ENCODE data around the gene NLGN3.

NLGN3 gene

GRCh38 chrX:71199252-71200008, 54.8 kb downstream of the NLGN3 start:
- Mint-ChIP-seq H3K9me3 (no peaks in the 10 kb centered on the region), H3K4me1 (peaks cover 6% of the 10 kb centered on the region), H3K36me3 (peaks cover 14% of the 10 kb centered on the region), H3K4me3 (no peak overlapping the region), H3K27ac (no peak overlapping the region)
- no peak for ATAC-seq
- DNase-seq (ENCODE audit: low spot score in 2 of 2) = no peak

- H3K9me3 Mint-ChIP-seq = no peaks in the 10 kb centered on the region
- no peak overlapping the region for H3K27ac Mint-ChIP-seq
- H3K36me3 Mint-ChIP-seq = no peaks in the 10 kb centered on the region
- no peak overlapping the region for H3K4me3 Mint-ChIP-seq
- DNase-seq (ENCODE audit: low spot score in 2 of 2) = no peak
- ATAC-seq = no peak
- H3K4me1 Mint-ChIP-seq = peaks cover under 1% of the 10 kb centered on the region
These were observed 66.2 kb downstream of the NLGN3 start for GRCh38 chrX:71210816-71211215.

- DNase-seq (ENCODE audit: low spot score in 2 of 2) (no peak), ATAC-seq (no peak)
- H3K4me1 Mint-ChIP-seq = peaks cover 7% of the 10 kb centered on the region
- no peaks in the 10 kb centered on the region for H3K9me3 Mint-ChIP-seq
- H3K36me3 Mint-ChIP-seq = no peaks in the 10 kb centered on the region
- H3K4me3 Mint-ChIP-seq = no peak overlapping the region
- no peak overlapping the region for H3K27ac Mint-ChIP-seq
These were observed 67.9 kb downstream of the NLGN3 start for GRCh38 chrX:71212536-71212935.

GRCh38 chrX:71214152-71214551, 69.5 kb downstream of the NLGN3 start:
- H3K27ac Mint-ChIP-seq = no peak overlapping the region
- H3K4me1 Mint-ChIP-seq = peaks cover 7% of the 10 kb centered on the region

GRCh38 chrX:71214604-71215337, 70.1 kb downstream of the NLGN3 start:
- Mint-ChIP-seq H3K4me1 (peaks cover 7% of the 10 kb centered on the region), H3K36me3 (no peaks in the 10 kb centered on the region), H3K27ac (no peak overlapping the region), H3K9me3 (no peaks in the 10 kb centered on the region), H3K4me3 (no peak overlapping the region)
- ATAC-seq (no peak), DNase-seq (ENCODE audit: low spot score in 2 of 2) (no peak)

More at GRCh38 chrX:71214152-71214551, 69.5 kb downstream of the NLGN3 start:
- ATAC-seq = no peak
- Mint-ChIP-seq H3K9me3 (no peaks in the 10 kb centered on the region), H3K4me3 (no peak overlapping the region), H3K36me3 (no peaks in the 10 kb centered on the region)
- no peak for DNase-seq (ENCODE audit: low spot score in 2 of 2)

- H3K4me3 Mint-ChIP-seq = no peak overlapping the region
- H3K4me1 Mint-ChIP-seq = peaks cover 7% of the 10 kb centered on the region
- H3K27ac Mint-ChIP-seq = no peak overlapping the region
- no peak for DNase-seq (ENCODE audit: low spot score in 2 of 2)
- no peak for ATAC-seq
- no peaks in the 10 kb centered on the region for H3K36me3 Mint-ChIP-seq
- H3K9me3 Mint-ChIP-seq = no peaks in the 10 kb centered on the region
These were observed 70.8 kb downstream of the NLGN3 start for GRCh38 chrX:71215338-71215912.

- ATAC-seq = no peak
- H3K27ac Mint-ChIP-seq = no peak overlapping the region
- H3K36me3 Mint-ChIP-seq = no peaks in the 10 kb centered on the region
These were observed 71.8 kb downstream of the NLGN3 start for GRCh38 chrX:71216485-71216884.

GRCh38 chrX:71217298-71217697, 72.7 kb downstream of the NLGN3 start:
- peaks cover 7% of the 10 kb centered on the region for H3K4me1 Mint-ChIP-seq
- no peak for DNase-seq (ENCODE audit: low spot score in 2 of 2)

More at GRCh38 chrX:71216485-71216884, 71.8 kb downstream of the NLGN3 start:
- Mint-ChIP-seq H3K9me3 (no peaks in the 10 kb centered on the region), H3K4me1 (peaks cover 7% of the 10 kb centered on the region), H3K4me3 (no peak overlapping the region)
- DNase-seq (ENCODE audit: low spot score in 2 of 2) = no peak

More at GRCh38 chrX:71217298-71217697, 72.7 kb downstream of the NLGN3 start:
- no peaks in the 10 kb centered on the region for H3K9me3 Mint-ChIP-seq
- H3K4me3 Mint-ChIP-seq = no peak overlapping the region
- no peak for ATAC-seq
- no peak overlapping the region for H3K27ac Mint-ChIP-seq
- no peaks in the 10 kb centered on the region for H3K36me3 Mint-ChIP-seq
